Daoy (cell line): ENCODE data around the gene FBXO33. TPM values are rescaled to one million over a fixed set of nuclear protein-coding genes. Genes with fewer than 3 reads are reported as not detected.
"Not testable (repeated sequence)": the region's sequence is repeated elsewhere in the genome, so short reads cannot be mapped to it uniquely, and the experiment has no call there.

Experiments
- DNase-seq: peaks from one replicate; pipeline ENCODE4 v3.0.0-alpha.2; 2015; ENCODE audit warnings: low read depth
- total RNA-seq: library from RNA; depleted of rRNA; stranded (reverse); fragments of >200 nt; shearing (Covaris generic); gene quantifications from 2 replicates; pipeline ENCODE4 v1.2.3, GENCODE V29; 2014; rRNA removed

Gene FBXO33
- total RNA-seq, 1 experiment from 2014 or later = 11.5 TPM

GRCh38 chr14:39369029-39369428, 63.2 kb downstream of the FBXO33 start:
- no peak for DNase-seq

- DNase-seq = peak; percentile 62
These were observed 63.8 kb downstream of the FBXO33 start for GRCh38 chr14:39368261-39368959.

GRCh38 chr14:39367387-39367751, 64.9 kb downstream of the FBXO33 start:
- DNase-seq = no peak

- DNase-seq = no peak
These were observed 65.5 kb downstream of the FBXO33 start for GRCh38 chr14:39366460-39367386.

- DNase-seq = no peak
These were observed 66.9 kb downstream of the FBXO33 start for GRCh38 chr14:39365354-39365753.

- no peak for DNase-seq
These were observed 67.7 kb downstream of the FBXO33 start for GRCh38 chr14:39364509-39364908.

- not testable (repeated sequence) for DNase-seq
These were observed 70.7 kb downstream of the FBXO33 start for GRCh38 chr14:39361556-39361955.

GRCh38 chr14:39360316-39360715, 71.9 kb downstream of the FBXO33 start:
- DNase-seq = no peak

GRCh38 chr14:39359069-39359468, 73.2 kb downstream of the FBXO33 start:
- DNase-seq = not testable (repeated sequence)

- DNase-seq = no peak
These were observed 80.5 kb downstream of the FBXO33 start for GRCh38 chr14:39351708-39352107.

- DNase-seq = no peak
These were observed 81.4 kb downstream of the FBXO33 start for GRCh38 chr14:39350866-39351265.

Other genes with a start within 250 kb of the FBXO33 start
- gene MIA2, start 198.5 kb downstream of the FBXO33 start, total RNA-seq = 19.1 and 27.7 TPM in 2 replicates